ENCODE results near the gene VPS35L. TPM values are rescaled to one million over a fixed set of nuclear protein-coding genes. Genes with fewer than 3 reads are reported as not detected.

Gene VPS35L
- total RNA-seq, 1 experiment from 2014 or later = 55.5 TPM

DNA sequence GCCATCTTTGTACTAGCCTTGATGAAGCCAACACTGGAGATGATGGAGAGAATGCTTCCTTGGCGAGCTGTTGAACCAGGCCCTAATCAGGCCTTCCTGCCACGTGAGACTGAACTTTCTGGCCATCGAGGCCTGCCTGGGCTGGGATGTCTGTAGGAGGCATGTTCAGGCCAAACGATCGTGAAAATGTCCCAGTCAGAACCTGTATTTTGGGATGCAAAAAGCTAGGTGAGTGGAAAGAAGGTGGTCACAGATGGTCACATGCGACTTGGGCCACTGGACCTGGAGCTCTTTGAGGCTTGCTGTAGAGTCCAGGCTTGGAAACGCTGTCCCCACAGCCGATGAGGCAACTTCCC is 149.6 kb downstream of the VPS35L start:
- Mint-ChIP-seq H3K4me3 (ENCODE audit: unreplicated experiment) (no peak overlapping the region), H3K4me1 (ENCODE audit: insufficient read depth, unreplicated experiment) (peaks cover 12% of the 10 kb centered on the region), H3K36me3 (ENCODE audit: insufficient read depth, unreplicated experiment) (peaks cover 75% of the 10 kb centered on the region), H3K9me3 (ENCODE audit: unreplicated experiment) (no peaks in the 10 kb centered on the region), H3K27me3 (ENCODE audit: insufficient read depth, unreplicated experiment) (no peaks in the 10 kb centered on the region), H3K27ac (ENCODE audit: low read depth, unreplicated experiment) (peak overlapping the region; percentile 75)
- BruUV-seq (replicated peaks) = no TSS peak
- TF ChIP-seq, protein P1, sequence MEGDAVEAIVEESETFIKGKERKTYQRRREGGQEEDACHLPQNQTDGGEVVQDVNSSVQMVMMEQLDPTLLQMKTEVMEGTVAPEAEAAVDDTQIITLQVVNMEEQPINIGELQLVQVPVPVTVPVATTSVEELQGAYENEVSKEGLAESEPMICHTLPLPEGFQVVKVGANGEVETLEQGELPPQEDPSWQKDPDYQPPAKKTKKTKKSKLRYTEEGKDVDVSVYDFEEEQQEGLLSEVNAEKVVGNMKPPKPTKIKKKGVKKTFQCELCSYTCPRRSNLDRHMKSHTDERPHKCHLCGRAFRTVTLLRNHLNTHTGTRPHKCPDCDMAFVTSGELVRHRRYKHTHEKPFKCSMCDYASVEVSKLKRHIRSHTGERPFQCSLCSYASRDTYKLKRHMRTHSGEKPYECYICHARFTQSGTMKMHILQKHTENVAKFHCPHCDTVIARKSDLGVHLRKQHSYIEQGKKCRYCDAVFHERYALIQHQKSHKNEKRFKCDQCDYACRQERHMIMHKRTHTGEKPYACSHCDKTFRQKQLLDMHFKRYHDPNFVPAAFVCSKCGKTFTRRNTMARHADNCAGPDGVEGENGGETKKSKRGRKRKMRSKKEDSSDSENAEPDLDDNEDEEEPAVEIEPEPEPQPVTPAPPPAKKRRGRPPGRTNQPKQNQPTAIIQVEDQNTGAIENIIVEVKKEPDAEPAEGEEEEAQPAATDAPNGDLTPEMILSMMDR (IDR thresholded peaks at IDR 0.05; ENCODE audit: unreplicated experiment) = no peak
- no peak for DNase-seq (ENCODE audit: unreplicated experiment)
- intact Hi-C loops (cut with micrococcal nuclease) = no loop called here
- CTCF ChIA-PET = interaction anchor here (1.0 kb wide), 1 partner anchor 150 kb away, joined by 3 read pairs; no protein-coding TSS in a partner anchor
- POLR2A ChIA-PET = interaction anchor here (0.6 to 2.2 kb wide), 4 partner anchors 9 to 33 kb away, joined by 3 to 8 read pairs (median 3); partner anchors contain the start of genes IQCK and KNOP1

DNA sequence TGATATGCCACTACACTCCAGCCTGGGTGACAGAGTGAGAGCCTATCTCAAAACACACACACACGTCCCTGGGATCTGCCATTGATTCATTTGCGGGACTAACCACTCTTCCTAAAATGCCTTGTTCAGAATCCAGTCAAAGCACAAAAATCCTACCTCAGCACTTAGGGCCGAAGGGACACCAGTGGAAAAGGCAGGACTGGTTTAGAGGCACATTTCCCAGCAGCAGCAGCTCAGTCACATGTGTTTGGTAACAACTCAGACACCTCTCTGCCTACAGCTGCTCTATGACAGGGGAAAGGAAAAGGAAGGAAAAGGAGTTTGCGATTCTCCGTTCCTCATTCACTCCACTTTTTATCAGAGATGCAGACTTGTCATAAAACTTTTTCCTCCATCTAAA is 150.3 kb downstream of the VPS35L start:
- no TSS peak for BruUV-seq (replicated peaks)
- no peaks in the 10 kb centered on the region for H3K9me3 Mint-ChIP-seq (ENCODE audit: unreplicated experiment)
- TF ChIP-seq, protein P1 (IDR thresholded peaks at IDR 0.05; ENCODE audit: unreplicated experiment) = no peak
- no peaks in the 10 kb centered on the region for H3K27me3 Mint-ChIP-seq (ENCODE audit: insufficient read depth, unreplicated experiment)
- H3K4me1 Mint-ChIP-seq (ENCODE audit: insufficient read depth, unreplicated experiment) = peaks cover 5% of the 10 kb centered on the region
- CTCF ChIA-PET = interaction anchor here (0.6 to 1.0 kb wide), 2 partner anchors 151 to 193 kb away, joined by 3 read pairs; no protein-coding TSS in a partner anchor
- H3K36me3 Mint-ChIP-seq (ENCODE audit: insufficient read depth, unreplicated experiment) = peaks cover 75% of the 10 kb centered on the region
- H3K27ac Mint-ChIP-seq (ENCODE audit: low read depth, unreplicated experiment) = no peak overlapping the region
- intact Hi-C loops (cut with micrococcal nuclease) = no loop called here
- no peak for DNase-seq (ENCODE audit: unreplicated experiment)
- POLR2A ChIA-PET = interaction anchor here (2.2 kb wide), 1 partner anchor 10 kb away, joined by 8 read pairs; no protein-coding TSS in a partner anchor
- no peak overlapping the region for H3K4me3 Mint-ChIP-seq (ENCODE audit: unreplicated experiment)

DNA sequence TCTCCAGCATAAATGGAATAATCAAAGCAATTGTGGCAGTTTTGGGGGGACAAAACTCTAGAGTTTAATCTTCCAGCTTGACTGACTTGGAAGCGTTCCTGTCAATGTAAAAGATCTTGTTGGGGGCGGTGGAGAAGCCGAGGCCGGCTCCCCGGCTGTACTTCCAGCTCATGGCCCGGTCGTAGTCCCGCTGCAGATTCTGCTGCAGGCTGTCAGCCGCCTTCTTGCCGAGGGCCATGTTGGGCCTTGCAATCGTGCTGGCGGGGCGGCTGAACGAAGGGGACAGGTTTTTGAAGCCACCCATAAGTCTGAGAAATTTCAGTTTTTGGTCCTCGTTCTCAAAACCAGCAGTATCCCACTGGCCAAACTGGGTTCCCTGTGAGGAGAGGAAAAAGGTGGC is 151.3 kb downstream of the VPS35L start:
- intact Hi-C loops (cut with micrococcal nuclease) = no loop called here
- no TSS peak for BruUV-seq (replicated peaks)
- TF ChIP-seq, protein P1 (IDR thresholded peaks at IDR 0.05; ENCODE audit: unreplicated experiment) = no peak
- H3K4me3 Mint-ChIP-seq (ENCODE audit: unreplicated experiment) = no peak overlapping the region
- H3K27me3 Mint-ChIP-seq (ENCODE audit: insufficient read depth, unreplicated experiment) = no peaks in the 10 kb centered on the region
- ChIA-PET POLR2A (interaction anchor here (1.6 to 2.2 kb wide), 2 partner anchors 11 kb away, joined by 3 to 8 read pairs; partner anchors contain the start of genes IQCK and KNOP1), CTCF (interaction anchor here (0.6 to 0.7 kb wide), 3 partner anchors 26 to 147 kb away, joined by 3 to 4 read pairs (median 3); no protein-coding TSS in a partner anchor)
- no peak for DNase-seq (ENCODE audit: unreplicated experiment)
- H3K36me3 Mint-ChIP-seq (ENCODE audit: insufficient read depth, unreplicated experiment) = peaks cover 77% of the 10 kb centered on the region
- no peak overlapping the region for H3K27ac Mint-ChIP-seq (ENCODE audit: low read depth, unreplicated experiment)
- no peaks in the 10 kb centered on the region for H3K9me3 Mint-ChIP-seq (ENCODE audit: unreplicated experiment)
- peaks cover 5% of the 10 kb centered on the region for H3K4me1 Mint-ChIP-seq (ENCODE audit: insufficient read depth, unreplicated experiment)

DNA sequence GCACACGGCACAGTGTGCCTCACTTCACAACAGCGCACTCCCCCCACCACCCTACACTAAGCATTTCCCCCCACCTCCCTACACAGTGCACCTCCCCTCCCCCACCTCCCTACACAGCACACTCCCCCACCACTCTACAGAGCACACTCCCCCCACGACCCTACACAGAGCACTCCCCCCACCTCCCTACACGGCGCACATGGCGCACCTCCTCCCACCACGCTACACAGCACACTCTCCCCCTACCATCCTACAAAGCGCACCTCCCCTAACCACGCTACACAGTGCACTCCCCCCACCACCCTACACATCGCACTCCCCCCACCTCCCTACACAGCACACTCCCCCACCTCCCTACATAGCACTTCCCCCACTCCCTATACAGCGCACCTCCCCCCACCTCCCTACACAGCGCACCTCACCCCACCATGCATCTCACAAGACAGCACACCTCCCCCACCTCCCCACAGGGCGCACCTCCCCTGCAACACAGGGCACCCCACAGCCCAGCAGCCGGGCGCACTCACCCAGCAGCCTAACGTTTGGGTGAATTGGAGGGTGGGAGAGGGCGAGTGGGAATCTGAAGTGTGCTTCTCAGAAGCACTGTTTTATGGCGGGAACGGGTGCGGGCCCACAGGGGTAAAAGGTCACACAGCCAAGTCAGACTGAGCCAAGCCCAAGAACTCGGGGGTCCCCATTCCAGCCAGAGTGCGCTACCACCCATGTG is 152.2 kb downstream of the VPS35L start:
- Mint-ChIP-seq H3K27ac (ENCODE audit: low read depth, unreplicated experiment) (no peak overlapping the region), H3K9me3 (ENCODE audit: unreplicated experiment) (no peaks in the 10 kb centered on the region), H3K4me3 (ENCODE audit: unreplicated experiment) (no peak overlapping the region), H3K27me3 (ENCODE audit: insufficient read depth, unreplicated experiment) (no peaks in the 10 kb centered on the region), H3K4me1 (ENCODE audit: insufficient read depth, unreplicated experiment) (peaks cover 5% of the 10 kb centered on the region), H3K36me3 (ENCODE audit: insufficient read depth, unreplicated experiment) (peaks cover 75% of the 10 kb centered on the region)
- BruUV-seq (replicated peaks) = no TSS peak
- POLR2A ChIA-PET = interaction anchor here (1.6 kb wide), 1 partner anchor 10 kb away, joined by 3 read pairs; the partner anchor contains the start of genes IQCK and KNOP1
- no peak for DNase-seq (ENCODE audit: unreplicated experiment)
- intact Hi-C loops (cut with micrococcal nuclease) = no loop called here
- CTCF ChIA-PET = no interaction called here
- TF ChIP-seq, protein P1 (IDR thresholded peaks at IDR 0.05; ENCODE audit: unreplicated experiment) = no peak
